NB4 (cell line): ENCODE measurements around the gene CSMD2.

ENCODE experiments used
- POLR2A ChIP-seq: IDR thresholded peaks from 2 replicates; pipeline ENCODE4 v1.6.1; 2011; ENCODE audit warnings: mild to moderate bottlenecking; ENCODE audit not compliant: insufficient read length; ENCODE audit errors: extremely low read depth
- TF ChIP-seq, protein P1 (sequence below): IDR thresholded peaks from one replicate; pipeline ENCODE4 v1.5.1; 2012; ENCODE audit warnings: low read depth, low read length
- TF ChIP-seq, protein P2 (sequence below): IDR thresholded peaks from 2 replicates; pipeline ENCODE4 v1.6.1; 2011; ENCODE audit warnings: low read depth, low read length

DNA sequence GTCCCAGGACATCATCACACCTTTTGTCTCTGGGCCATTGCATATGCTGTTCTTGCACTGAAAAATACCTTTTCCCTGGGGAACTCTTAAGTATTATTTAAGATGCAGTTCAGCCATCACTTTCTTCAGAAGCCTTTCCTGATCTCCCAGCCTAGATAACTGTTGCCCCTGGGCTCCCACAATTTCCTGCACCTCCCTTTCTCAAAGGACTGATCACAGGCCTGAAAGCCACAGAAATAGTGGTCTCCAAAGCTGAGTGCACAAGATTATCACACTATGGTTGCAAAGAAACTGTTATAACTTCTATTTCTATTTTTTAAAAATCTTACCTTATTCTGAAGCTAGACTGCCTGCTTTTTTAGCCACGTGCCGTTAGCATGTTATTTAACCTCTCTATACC lies 695.3 kb downstream of the CSMD2 start:
- TF ChIP-seq, protein P1, sequence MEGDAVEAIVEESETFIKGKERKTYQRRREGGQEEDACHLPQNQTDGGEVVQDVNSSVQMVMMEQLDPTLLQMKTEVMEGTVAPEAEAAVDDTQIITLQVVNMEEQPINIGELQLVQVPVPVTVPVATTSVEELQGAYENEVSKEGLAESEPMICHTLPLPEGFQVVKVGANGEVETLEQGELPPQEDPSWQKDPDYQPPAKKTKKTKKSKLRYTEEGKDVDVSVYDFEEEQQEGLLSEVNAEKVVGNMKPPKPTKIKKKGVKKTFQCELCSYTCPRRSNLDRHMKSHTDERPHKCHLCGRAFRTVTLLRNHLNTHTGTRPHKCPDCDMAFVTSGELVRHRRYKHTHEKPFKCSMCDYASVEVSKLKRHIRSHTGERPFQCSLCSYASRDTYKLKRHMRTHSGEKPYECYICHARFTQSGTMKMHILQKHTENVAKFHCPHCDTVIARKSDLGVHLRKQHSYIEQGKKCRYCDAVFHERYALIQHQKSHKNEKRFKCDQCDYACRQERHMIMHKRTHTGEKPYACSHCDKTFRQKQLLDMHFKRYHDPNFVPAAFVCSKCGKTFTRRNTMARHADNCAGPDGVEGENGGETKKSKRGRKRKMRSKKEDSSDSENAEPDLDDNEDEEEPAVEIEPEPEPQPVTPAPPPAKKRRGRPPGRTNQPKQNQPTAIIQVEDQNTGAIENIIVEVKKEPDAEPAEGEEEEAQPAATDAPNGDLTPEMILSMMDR = no peak
- TF ChIP-seq POLR2A = no peak
- TF ChIP-seq, protein P2, sequence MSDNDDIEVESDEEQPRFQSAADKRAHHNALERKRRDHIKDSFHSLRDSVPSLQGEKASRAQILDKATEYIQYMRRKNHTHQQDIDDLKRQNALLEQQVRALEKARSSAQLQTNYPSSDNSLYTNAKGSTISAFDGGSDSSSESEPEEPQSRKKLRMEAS = no peak
